ENCODE data around the gene LRRC43.
"Not testable (repeated sequence)": the region's sequence is repeated elsewhere in the genome, so short reads cannot be mapped to it uniquely, and the experiment has no call there.

The LRRC43 gene

GRCh38 chr12:122197612-122197966, 14.7 kb downstream of the LRRC43 start:
- no peak for DNase-seq

GRCh38 chr12:122199484-122200355, 16.8 kb downstream of the LRRC43 start:
- DNase-seq = no peak

GRCh38 chr12:122200541-122201175, 17.7 kb downstream of the LRRC43 start:
- DNase-seq = no peak

- DNase-seq = no peak
Measured at GRCh38 chr12:122201381-122201780, 18.5 kb downstream of the LRRC43 start.

GRCh38 chr12:122202017-122202416, 19.1 kb downstream of the LRRC43 start:
- DNase-seq = no peak

- DNase-seq = not testable (repeated sequence)
Measured at GRCh38 chr12:122202811-122203210, 19.9 kb downstream of the LRRC43 start.

DNA sequence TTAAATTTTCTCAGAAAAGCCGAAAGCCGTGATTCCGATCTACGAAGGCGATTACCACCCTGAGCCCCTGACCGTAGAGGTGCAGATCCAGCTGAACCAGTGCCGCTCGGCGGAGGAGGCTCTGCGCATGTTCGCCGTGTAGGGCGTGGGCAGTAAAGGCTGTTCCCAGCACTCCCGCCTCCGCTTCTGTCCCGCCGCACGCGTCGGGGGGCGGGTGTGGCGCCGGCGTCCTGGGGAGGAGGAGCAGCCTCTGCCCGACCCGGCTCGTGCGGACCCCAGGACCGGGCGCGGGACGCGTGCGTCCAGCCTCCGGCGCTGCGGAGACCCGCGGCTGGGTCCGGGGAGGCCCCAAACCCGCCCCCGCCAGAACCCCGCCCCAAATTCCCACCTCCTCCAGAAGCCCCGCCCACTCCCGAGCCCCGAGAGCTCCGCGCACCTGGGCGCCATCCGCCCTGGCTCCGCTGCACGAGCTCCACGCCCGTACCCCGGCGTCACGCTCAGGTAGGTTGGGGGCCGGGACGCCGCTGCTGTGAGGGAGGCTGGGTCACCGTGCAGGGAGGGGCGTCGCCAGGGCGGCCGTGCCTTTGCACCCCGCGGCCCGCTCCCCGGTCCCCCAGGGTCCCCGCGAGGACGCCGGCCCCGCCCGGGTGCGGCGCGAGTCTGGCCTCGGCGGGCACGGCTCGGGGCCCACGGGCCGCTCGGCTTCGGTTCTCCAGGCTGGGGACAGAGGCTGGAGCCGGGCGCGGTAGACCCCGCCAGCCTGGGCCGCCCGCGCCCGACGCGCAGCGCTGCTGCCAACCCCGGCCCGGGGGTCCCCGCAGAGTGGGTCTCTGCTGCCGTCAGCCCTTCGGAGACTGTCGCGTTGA, 20.6 kb downstream of the LRRC43 start, which contains the start of gene B3GNT4:
TSS of gene B3GNT4 (plus strand) at position 409 of the 866 bp plus-strand sequence. CDS start 910 bp downstream, outside the sequence.
- peak; percentile 34 to 49 for DNase-seq

DNA sequence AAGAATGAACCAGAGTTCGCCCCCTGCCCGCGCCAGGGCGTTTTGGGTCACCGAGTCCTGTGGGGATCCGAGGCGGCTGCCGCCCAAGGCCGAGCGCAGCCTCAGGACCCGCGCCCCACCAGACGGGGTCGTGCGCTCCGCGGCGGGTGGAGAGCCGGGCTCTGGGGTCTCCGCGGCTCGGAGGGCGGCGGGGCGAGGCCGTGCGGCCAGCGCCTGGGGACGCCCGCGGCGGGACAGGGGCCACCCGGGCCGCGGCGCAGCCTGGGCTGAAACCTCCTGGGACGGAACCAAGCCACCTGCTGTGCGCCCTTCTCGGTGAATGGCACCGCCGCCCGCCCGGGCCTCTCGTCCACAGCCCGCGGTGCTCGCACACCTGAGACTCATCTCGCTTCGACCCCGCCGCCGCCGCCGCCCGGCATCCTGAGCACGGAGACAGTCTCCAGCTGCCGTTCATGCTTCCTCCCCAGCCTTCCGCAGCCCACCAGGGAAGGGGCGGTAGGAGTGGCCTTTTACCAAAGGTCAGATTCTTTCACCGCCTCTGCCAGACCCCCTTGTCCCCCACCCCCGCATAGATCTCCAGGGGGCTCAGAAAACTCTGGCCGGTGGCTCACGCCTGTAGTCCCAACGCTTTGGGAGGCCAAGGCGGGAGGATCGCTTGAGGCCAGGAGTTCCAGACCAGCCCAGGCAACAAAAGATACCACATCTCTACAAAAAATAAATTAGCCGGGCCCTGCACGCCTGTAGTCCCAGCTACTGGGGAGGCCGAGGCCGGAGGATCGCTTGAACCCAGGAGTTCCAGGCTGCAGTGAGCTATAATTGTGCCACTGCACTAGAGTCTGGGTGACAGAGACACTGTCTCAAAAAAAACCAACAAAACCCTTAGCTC, 21.5 kb downstream of the LRRC43 start:
- no peak for DNase-seq

DNA sequence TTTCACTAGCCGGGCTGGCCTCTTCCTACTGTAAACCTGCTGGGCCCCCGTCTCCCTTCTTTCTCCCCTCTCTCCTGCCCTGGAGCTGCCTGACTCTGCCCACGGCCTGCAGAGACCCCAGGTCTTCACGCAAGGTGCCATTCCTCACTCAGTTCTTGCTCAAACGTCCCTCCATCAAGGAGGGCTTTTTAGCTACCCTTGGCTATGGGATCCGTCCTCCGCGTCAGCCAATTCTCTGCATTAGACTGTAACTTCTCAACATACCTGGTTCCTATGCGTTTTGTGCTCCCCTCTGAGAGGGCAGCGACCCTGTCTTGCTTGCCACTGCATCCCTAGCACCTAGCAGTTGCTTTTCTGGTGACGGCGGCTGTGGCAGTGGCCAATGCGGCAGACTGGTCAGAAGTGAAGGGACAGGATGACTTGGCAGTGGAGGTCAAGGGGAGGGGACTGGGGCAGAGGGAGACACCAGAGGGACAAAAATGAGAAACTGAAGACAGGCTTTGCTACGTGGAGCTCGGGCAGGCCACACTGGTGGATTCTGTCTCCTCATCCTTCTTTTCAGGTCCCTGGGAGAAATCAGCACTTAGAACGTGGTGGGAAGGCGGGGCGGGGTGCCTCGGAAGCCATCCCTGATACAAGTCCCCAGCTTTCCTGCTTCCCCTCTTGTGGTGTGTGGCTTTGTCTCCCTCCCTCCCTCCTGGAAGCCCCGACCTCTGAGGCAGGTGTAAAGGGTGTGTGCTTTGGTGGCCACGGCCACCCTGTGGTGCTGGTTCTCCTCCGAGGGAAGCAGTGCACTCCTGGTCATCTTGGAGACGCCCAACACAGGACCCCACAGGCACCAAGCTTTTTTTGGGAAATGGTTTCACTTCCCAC, 22.4 kb downstream of the LRRC43 start:
- DNase-seq = no peak

DNA sequence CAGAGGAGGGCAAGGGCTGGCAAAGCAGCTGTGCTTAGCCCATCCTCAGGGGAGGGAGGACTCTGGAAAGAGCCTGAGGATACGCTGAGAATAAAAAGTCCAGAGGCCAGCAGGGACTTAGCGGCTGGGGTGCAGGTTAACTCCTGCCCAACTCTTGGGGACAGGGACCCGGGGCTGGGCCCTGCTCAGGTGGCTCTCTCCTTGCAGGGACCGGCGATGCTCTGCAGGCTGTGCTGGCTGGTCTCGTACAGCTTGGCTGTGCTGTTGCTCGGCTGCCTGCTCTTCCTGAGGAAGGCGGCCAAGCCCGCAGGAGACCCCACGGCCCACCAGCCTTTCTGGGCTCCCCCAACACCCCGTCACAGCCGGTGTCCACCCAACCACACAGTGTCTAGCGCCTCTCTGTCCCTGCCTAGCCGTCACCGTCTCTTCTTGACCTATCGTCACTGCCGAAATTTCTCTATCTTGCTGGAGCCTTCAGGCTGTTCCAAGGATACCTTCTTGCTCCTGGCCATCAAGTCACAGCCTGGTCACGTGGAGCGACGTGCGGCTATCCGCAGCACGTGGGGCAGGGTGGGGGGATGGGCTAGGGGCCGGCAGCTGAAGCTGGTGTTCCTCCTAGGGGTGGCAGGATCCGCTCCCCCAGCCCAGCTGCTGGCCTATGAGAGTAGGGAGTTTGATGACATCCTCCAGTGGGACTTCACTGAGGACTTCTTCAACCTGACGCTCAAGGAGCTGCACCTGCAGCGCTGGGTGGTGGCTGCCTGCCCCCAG, 23.4 kb downstream of the LRRC43 start:
- DNase-seq = no peak

DNA sequence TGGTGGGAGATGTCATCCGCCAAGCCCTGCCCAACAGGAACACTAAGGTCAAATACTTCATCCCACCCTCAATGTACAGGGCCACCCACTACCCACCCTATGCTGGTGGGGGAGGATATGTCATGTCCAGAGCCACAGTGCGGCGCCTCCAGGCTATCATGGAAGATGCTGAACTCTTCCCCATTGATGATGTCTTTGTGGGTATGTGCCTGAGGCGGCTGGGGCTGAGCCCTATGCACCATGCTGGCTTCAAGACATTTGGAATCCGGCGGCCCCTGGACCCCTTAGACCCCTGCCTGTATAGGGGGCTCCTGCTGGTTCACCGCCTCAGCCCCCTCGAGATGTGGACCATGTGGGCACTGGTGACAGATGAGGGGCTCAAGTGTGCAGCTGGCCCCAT, 24.1 kb downstream of the LRRC43 start:
- no peak for DNase-seq

DNA sequence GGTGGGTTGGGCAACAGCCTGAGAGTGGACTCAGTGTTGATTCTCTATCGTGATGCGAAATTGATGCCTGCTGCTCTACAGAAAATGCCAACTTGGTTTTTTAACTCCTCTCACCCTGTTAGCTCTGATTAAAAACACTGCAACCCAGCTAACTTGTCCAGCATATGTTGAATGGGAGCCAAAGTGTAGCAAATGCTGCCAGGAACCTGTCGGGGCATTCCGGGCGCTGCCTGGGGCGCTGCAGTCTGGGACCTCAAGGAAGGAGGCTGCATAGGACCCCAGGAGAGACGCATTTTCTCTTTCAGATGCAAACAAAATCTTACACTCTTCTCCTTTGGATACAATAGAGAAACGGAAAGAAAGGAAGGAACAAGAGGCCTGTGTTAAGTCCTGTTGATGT, 24.5 kb downstream of the LRRC43 start:
- DNase-seq = no peak

DNA sequence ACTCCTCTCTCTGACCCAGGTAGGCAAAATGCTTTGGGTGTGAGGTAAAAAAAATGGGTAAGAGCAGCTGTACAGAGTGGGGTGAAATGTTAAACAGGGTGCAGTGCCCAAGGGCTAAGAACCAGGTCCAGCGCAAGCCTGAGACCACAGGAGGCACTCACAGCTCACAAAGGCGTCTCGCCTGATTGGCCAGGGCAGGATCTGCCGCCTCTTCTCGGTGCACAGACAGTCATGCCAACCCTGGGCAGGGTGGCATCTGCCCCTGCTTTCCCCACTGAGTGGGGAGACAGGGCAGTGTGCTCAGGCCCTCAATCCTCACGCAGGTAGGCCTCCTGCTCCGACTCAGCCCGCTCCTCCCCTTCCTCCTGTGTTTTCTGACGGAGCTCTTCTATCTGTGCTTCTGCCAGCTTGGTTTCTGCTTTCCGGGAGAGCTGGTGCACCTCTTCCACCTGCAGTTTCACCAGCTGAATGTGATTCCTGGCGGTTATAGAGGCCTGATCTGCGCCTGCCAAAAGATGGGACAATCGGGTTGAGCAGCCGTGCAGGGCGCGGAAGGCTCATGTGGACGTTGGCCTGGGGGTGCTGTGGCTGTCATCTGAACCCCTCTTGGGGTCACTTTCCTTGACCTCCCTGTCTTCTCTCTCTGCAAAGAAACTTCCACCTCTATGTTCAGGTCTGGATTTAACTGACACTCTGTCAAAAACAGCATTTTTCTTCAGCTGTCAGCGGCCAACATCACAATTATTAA, 25.3 kb downstream of the LRRC43 start:
- no peak for DNase-seq

- DNase-seq = no peak
Measured at GRCh38 chr12:122215771-122216170, 32.8 kb downstream of the LRRC43 start.

- no peak for DNase-seq
Measured at GRCh38 chr12:122216445-122216844, 33.5 kb downstream of the LRRC43 start.

DNA sequence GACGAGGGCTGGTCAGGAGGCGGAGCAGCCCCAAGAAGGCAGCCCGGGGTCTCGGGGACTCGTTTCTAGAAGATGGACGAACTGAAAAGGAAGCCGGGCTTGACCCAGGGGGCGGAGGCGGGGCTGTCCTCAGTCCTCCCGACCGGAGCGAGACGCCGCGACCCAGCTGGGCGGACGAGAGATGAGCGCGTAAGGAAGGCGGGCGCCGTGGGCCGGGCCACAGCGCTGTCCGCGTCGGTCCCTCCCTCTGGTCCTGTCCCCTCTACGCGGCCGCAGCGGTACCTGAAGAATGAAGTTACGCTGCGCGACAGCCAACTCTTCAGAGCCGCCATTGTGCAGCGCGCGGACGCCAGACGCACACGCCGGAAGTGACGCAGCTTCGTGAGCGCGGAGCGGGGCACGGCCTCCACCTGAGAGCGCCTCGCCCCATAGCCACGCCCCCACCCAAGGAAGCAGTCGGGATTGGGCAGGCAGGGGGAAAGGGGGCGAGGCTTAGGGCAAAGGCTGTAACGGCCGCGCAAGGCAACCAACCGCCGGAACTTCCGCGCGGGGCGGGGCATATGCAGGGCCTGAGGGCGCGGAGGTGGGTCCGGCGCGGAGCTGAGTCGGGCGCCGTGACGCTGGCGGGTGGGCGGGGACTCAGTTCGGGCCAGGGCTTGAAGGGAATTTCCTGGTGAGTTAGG, 42.9 kb downstream of the LRRC43 start, which contains the start of gene DIABLO:
TSS of gene DIABLO (minus strand) at position 370 of the 683 bp plus-strand sequence. CDS start at position 332, 38 bp downstream.
- peak; percentile 98 to 100 for DNase-seq

DNA sequence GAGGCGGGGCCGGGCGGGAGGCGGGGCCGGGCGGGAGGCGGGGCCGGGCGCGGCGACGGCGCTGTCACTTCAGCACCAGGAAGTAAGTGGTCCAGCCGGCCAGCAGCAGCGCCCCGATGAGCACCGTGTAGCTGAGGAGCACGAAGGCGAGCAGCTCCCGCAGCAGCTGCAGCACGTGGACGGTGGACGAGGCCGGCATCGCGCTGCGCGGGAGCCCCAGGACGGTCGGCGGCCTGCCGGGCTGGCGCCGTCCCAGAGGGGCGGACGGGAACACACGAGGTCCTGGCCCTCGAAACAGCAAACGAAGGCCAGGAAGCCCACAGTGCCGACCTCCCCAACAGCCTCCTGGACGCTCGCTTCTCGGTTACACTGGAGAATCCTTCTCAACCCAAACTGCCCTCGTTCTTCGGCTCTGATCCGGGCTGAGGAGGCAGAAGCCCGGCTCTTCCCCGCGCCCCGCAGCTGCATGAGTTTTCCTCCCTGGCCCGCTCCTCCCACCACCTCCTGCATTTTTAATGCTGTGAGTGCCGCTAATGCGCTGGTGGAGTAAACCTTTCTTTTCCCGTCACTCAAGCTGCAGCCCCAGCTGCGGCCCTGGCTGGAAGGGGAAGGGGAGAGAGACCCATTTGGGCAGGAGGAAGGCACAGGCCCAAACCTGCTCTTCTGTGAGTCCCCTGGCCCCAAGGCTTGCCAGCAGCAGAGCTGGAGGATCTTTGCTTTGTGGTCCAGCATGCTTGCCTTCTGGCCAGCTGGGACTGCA, 43.6 kb downstream of the LRRC43 start:
- no peak for DNase-seq

DNA sequence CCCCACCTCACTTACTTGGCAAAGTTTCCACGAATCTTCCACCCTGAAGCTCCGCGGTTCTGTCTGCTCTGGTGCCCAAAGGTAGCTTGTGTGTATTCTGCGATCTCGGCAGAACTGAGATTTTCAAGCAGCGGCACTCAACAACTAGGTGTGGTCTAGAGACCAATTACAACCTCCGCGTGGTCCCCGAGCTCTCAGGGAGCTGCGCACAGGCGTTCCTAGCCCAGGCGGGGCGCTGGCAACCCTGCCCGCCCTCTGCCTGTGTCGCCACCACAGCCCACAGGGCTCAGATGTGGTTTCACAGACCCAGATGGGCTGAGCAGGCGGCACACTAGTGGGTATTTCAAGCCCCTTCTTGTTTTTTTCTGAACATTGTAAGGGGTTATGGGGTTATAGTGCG, 44.4 kb downstream of the LRRC43 start:
- DNase-seq = peak; percentile 30 to 32
